ENCODE data around the gene ARHGDIA.

Gene ARHGDIA

DNA sequence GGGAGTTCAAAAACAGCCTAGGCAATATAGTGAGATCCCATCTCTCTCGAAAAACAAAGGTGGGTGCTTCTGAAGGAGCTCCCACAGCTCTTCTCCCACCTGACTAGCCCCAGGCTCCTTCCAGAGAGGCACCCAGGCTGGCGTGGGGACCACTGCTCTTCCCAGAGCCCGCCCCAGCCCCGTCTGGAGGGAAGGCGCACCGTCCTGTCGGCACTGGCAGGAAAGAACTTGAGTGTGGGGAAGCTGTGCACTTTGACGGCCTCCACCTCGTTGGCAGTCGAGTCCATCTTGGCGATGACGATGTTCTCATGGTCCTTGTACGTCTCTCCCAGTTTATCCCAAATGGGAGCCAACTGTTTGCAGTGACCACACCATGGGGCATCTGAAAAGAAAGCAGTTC is 25.8 kb downstream of the ARHGDIA start:
- H3K27ac ChIP-seq (replicated peaks), result peak overlapping the region; percentile 97
- H3K27me3 ChIP-seq (ENCODE audit: insufficient read depth, poor library complexity, severe bottlenecking), result no peaks in the 10 kb centered on the region
- no peak for DNase-seq (ENCODE audit: low read depth in 1 of 2, low spot score in 1 of 2)
- no peak for TF ChIP-seq POLR2AphosphoS5 (IDR thresholded peaks at IDR 0.05; ENCODE audit: low read depth)
- TF ChIP-seq CTCF (IDR thresholded peaks at IDR 0.05; ENCODE audit: insufficient read depth, low read length), result no peak
- no peak for TF ChIP-seq SPI1 (IDR thresholded peaks at IDR 0.05; ENCODE audit: borderline replicate concordance, low read depth)
- no peak for TF ChIP-seq GABPA (IDR thresholded peaks at IDR 0.05; ENCODE audit: low read depth)
- no peak for TF ChIP-seq REST (IDR thresholded peaks at IDR 0.05; ENCODE audit: insufficient replicate concordance, low read depth)
- H3K4me3 ChIP-seq (replicated peaks; ENCODE audit: insufficient read depth, low read length), result no peak overlapping the region

DNA sequence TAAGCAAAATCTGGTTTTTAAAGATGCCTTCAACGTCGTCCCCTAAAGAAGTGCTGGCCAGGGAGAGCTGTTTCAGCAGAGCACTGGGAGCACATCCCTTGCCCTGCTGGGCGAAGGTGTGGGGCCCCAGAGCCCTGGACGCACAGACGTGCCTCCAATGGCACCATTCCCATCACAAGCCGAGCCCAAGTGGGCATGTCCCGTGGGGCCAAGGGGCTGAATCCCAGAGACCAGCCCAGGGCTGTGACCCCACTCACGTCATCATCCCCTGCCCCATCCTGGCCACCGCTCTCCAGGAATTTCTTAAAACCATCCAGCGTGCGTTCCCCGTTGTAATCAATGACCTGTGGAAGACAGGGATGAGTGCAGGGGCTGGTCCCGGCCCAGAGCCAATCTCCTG is 26.2 kb downstream of the ARHGDIA start:
- H3K27me3 ChIP-seq (ENCODE audit: insufficient read depth, poor library complexity, severe bottlenecking), result no peaks in the 10 kb centered on the region
- TF ChIP-seq REST (IDR thresholded peaks at IDR 0.05; ENCODE audit: insufficient replicate concordance, low read depth), result no peak
- H3K4me3 ChIP-seq (replicated peaks; ENCODE audit: insufficient read depth, low read length), result no peak overlapping the region
- DNase-seq (ENCODE audit: low read depth in 1 of 2, low spot score in 1 of 2), result no peak
- peak overlapping the region; percentile 97 for H3K27ac ChIP-seq (replicated peaks)

DNA sequence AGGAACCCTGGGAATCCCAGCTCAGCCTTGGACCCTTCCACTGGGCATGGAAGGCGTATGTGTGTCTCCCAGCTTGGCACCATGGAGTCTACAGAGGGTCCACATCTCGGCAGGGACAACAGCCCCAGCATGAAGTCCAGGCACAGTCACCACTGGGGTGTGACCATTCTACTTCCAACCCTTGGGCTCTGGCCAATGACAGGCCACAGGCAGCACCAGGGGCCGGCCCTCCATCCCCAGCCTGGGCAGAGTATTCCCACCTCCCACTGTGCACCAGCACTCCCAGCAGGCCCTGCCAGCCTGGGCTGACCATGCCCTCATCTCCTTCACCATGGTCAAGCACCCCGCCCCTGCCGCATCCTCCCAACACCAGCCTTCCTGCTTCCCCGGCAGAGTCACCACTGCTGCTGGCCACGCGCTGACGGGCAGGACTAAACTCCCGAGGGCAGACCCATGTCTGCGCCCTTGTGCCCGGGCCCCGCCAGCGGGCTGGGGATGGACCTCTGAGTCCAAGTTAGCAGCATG is 26.7 kb downstream of the ARHGDIA start:
- peak in 1 of 2 experiments; percentile 63 for DNase-seq (ENCODE audit: low read depth in 1 of 2, low spot score in 1 of 2)
- Histone ChIP-seq H3K4me3 (replicated peaks; ENCODE audit: insufficient read depth, low read length) (no peak overlapping the region), H3K27me3 (ENCODE audit: insufficient read depth, poor library complexity, severe bottlenecking) (no peaks in the 10 kb centered on the region), H3K27ac (replicated peaks) (peak overlapping the region; percentile 97)
- TF ChIP-seq CTCF (IDR thresholded peaks at IDR 0.05; ENCODE audit: insufficient read depth, low read length), result no peak
- TF ChIP-seq POLR2AphosphoS5 (IDR thresholded peaks at IDR 0.05; ENCODE audit: low read depth), result peak; percentile 19

DNA sequence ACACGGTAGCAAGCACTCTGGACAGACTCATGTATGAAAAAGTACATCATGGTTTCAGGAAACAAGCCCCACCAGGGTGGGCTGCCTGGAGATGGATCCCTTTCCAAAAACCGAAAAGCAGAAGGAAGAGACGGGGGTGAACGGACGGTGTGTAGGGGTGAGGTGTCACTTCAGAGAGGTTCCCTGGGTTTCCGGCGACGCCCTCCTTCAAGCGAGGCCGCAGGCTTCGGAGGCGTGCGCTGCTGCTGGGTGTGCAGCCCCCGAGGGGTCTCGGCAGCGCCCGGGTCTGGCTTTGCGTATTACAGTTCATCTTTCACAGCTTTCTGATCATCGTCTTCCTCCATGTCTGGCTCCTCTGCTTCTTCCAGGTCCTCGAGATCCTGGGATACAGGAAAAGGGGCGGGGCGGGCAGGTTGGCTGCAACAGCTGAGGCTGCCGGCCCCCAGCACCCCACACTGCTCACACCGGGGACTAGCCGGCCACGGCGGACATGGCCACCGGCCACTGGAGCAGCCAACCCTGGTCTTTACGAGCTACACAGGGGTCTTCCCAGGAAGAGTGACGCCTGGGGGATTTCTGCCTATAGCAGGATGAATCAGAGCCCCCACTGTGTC is 27.3 kb downstream of the ARHGDIA start:
- no peak overlapping the region for H3K4me3 ChIP-seq (replicated peaks; ENCODE audit: insufficient read depth, low read length)
- TF ChIP-seq SPI1 (IDR thresholded peaks at IDR 0.05; ENCODE audit: borderline replicate concordance, low read depth), result no peak
- 0 out of 2 replicates have a peak, but pooled peaks have one; percentile 6 for TF ChIP-seq GABPA (IDR thresholded peaks at IDR 0.05; ENCODE audit: low read depth)
- TF ChIP-seq REST (IDR thresholded peaks at IDR 0.05; ENCODE audit: insufficient replicate concordance, low read depth), result no peak
- TF ChIP-seq POLR2AphosphoS5 (IDR thresholded peaks at IDR 0.05; ENCODE audit: low read depth), result peak; percentile 33; the same call in 1 of the 2 replicates
- no peak for TF ChIP-seq CTCF (IDR thresholded peaks at IDR 0.05; ENCODE audit: insufficient read depth, low read length)
- no peaks in the 10 kb centered on the region for H3K27me3 ChIP-seq (ENCODE audit: insufficient read depth, poor library complexity, severe bottlenecking)
- H3K27ac ChIP-seq (replicated peaks), result peak overlapping the region; percentile 97
- peak; percentile 48 to 54 for DNase-seq (ENCODE audit: low read depth in 1 of 2, low spot score in 1 of 2)

Measured in HL-60 (cell line).